Middle frontal gyrus (tissue), 1 donor: ENCODE data around the gene CRISP2.
"Not testable (repeated sequence)": the region's sequence is repeated elsewhere in the genome, so short reads cannot be mapped to it uniquely, and the experiment has no call there.

Source experiments
- DNase-seq: peaks from one replicate; pipeline ENCODE4 v3.0.0-alpha.2; 2015; ENCODE audit warnings: low spot score; ENCODE audit errors: extremely low spot score

CRISP2 gene

GRCh38 chr6:49713346-49713745 is at the start of gene CRISP2:
CRISP2 (minus strand) TSS chr6:49713543; CDS start chr6:49709196, 4,347 bp downstream.
- DNase-seq, result no peak

DNA sequence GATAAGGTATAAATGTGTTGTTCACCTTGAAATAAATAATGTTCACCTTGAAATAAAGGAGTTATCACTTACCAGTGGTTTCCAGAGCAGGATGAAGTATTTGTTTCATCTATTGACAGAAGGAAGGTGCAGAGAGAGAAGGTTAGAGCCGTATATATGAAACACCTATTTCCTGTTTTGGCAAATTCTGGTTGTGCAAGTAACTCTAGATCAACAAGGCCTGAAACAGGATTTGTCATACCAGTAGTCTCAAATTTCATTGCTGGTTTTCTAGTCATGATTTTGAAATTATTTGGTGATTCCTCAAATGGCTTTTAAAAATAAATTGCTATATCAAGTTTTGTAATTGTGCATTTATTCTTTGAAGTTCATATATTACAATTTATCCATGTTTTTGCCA is 30.9 kb upstream of the CRISP2 start, which contains the start of gene CRISP3:
CRISP3 (minus strand) TSS at position 130 of the 400 bp plus-strand sequence; CDS start at position 109, 21 bp downstream.
- no peak for DNase-seq

DNA sequence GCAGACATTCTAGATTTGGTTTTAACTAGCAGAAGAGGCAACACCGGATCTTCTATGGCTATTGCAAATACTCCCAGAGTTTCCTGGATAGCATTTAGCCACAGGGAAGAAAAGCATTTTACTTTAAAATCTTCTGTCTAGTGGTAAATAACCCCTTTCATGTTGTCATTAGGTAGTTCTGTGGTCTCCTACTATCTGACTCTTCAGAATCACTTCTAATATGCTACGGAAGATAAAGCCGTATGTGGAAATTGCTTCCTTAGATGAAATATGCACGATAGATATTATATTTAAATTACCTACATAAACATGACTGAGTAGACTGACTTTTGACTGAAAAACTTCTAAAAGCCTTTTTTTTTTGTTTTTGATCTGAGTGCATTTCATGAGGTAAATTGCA is 30.1 kb upstream of the CRISP2 start:
- DNase-seq, result no peak

DNA sequence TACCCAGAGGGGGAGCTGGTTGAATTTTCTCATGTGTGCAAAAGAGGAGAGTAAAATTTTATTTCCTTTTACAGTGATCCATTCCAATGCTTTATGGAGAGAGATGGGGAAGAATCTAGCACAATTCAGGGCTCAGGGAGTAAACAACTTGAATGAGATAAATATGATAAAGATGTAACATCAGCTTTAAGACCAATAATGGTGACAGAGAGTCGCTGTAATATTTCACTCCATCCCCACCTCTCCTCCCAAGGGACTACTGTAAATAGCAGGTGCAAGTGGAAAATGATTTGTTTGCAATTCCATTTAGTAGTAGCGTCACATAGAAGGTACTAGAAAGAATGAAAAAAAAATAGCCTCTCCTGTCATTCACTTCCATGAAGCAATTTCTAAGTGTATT is 26.1 kb upstream of the CRISP2 start:
- no peak for DNase-seq

GRCh38 chr6:49736017-49736508 is 22.7 kb upstream of the CRISP2 start:
- DNase-seq, result no peak

DNA sequence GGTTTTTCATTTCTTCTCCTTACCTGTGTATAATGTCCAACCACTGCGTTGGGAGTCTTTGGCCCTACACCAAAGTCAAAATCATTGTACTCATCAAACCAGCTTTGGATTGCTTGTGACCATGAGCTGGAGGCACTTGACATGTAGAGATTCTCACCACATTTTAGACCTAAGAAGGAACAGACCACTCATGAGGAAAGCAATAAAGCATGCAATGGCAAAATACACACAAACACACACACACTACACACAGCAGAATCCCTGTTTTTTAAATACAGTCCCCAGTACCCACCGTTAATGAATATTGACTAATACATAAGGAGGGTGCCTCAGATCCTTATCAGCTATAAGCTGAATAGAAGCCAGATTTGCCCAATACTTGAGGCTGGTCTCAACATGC is 20.3 kb upstream of the CRISP2 start:
- DNase-seq, result no peak

- no peak for DNase-seq
Observed at GRCh38 chr6:49732781-49733180, 19.4 kb upstream of the CRISP2 start.

DNA sequence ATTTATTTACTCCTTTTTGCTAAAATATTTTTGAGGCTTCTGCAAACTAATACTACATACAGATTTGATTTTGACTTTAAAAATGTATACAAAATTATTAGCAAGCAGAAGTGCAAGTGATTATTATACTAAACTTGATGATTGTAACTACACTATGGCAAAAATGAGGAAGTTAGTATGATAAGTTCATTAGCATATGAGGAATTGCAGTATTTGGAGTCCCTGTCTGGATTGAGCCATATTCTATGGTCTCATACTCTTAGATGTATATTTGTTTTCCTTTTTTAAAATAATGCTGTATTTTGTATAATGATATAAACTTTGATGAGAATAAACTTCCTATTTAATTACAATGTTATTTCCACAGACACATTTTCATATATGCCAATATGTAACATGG is 16.9 kb upstream of the CRISP2 start:
- DNase-seq, result no peak

DNA sequence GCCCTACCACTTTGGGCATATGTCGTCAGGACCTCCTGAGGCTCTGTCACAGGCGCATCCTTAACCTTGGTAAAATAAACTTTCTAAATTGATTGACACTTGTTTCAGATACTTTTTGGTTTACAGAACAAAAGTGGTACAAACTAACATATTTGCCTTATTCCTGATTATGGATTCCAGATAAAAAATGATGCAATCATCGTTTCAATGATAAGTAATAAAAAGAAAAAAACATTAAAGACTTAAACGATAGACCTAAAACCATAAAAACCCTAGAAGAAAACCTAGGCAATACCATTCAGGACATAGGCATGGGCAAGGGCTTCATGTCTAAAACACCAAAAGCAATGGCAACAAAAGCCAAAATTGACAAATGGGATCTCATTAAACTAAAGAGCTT is 10.6 kb upstream of the CRISP2 start:
- DNase-seq, result not testable (repeated sequence)

GRCh38 chr6:49721297-49721696 is 8.0 kb upstream of the CRISP2 start:
- DNase-seq, result no peak

GRCh38 chr6:49720372-49720771 is 7.0 kb upstream of the CRISP2 start:
- no peak for DNase-seq

DNA sequence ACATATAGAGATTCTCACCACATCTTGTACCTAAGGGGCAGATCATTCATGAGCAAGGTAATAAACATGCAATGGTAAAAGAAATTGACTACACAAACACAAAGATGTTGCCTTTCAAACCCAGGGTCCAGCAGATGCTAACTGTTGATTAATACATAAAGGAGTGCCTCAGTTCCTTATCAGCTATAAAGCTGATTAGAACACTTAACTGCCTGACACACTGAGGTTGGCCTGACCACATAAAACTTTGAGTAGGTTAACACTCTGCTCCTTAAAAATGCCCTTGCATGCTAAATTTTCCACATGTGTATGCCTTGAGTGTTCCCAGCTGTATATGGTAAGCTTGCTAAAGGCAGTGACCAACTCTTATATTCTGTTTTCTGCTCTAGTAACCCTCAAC is 14.9 kb downstream of the CRISP2 start:
- no peak for DNase-seq

- DNase-seq, result no peak
Observed at GRCh38 chr6:49693512-49693911, 19.8 kb downstream of the CRISP2 start.

GRCh38 chr6:49692534-49692933 is 20.8 kb downstream of the CRISP2 start:
- no peak for DNase-seq

DNA sequence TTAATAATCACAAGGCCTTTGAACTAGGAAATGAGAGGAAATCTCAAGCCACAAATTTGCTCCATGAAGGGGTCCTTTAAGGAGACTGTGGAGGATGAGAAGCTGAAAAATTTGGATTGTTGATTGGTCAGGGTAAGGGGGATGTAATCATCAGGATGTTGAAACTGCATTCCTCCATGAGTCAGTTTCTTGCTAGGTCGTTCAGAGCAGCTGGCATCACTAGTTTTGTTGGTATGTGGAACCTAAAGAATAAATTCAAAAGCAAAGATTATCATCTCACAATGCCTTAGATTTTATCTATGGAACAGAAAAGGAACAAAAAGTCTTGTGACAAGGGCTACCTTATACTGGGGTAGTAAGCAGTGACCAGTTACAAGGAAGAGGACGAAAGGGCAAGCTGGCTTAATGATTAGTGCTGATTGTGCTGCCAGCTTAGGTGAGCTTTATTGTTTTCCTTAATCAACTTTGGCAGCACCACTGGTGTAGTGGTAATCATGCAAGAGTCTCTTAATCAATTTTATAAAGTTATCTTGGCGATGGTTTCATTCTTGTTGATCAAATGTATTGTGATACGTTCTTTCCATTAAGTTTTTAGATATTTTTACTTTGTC is 36.6 kb downstream of the CRISP2 start:
- DNase-seq, result no peak

DNA sequence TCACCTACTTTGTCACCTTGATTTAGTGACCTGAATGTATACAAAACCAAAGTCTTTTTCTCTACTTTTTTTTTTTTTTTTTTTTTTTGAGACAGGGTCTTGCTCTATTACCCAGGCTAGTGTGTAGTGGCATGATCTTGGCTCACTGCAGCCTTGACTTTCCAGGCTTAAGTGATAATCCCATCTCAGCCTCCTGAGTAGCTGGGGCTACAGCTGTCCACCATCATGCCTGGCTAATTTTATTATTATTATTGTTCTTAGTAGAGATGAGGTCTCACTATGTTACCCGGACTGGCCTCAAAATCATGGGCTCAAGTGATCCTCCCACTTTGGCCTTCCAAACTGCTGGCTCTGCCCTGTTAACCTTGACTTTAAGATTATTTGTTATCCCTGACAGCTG is 37.5 kb downstream of the CRISP2 start:
- DNase-seq, result no peak

DNA sequence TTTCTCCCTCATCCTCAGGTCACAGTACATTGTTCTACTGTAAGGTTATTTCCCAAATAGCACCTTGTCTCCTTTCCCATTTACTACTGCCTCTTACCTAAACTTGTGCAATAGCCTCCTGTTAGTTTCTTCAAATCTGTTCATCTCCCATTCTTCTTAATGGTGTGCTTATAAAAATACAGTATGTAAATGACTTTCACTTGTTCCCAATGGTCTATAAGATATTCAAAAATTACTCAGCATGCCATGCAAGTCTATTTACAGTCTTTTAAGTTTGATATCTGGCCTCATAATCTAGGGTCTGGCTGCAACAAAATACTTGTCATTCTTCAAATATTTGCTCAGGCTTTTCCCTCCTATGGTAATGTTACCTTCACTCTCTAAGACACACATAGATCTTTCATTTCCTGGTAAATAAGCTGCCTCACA is 45.2 kb downstream of the CRISP2 start:
- no peak for DNase-seq

DNA sequence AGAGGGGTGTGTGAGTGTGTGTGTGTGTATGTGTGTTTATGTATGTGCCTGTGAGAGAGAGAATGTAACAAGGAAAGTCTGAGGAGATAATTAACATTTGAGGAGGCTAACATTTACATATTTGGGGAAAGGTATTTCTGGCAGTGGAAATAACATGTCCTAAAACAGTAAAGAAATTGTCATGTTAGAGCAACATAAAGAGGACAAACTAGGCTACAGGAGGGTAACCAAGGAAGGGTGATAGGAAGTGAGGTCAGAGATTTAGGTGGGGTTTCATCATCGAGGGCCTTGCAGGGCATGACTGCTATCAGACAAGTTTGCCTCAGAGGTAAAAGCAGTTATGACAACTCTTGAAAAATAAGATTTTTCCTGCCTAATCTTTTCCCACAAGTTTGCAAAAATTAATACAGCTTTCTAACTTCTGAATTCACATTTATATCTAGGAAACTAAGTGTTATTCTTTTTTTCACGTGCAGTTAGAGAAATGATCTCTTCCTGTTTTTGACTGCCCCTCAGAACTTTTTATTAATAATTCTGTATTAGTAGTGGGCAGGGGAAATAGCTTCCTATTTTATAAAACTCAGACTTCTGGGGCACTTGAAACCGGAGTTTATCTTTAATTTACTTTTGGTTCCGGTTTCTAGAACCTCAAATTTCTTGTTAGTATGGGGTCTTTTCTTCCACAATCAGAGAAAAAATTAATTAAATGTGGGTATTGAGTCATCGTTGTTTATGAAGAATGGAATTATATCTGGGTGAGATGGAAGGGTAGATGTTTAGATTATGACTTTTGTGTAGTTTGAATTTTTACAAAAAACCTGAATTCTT is 46.2 kb downstream of the CRISP2 start:
- no peak for DNase-seq

DNA sequence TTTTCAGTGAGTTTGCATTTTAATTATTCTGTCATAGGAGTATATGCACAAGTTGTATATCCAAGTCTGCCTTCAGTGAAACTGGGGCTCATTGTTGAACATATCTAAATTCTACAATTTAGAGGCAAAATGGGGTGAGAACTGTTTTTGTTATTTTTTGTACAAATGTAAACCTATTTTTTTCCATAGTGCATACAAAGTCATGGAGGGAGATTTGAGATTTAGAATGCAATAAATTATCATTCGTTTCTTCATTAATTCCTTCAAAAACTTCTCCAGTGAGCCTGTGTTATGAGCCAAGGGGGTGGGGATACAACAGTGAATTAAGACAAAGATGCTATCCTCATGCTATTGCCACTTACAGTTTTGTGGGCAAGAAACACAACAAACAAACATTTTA is 46.9 kb downstream of the CRISP2 start:
- no peak for DNase-seq

- no peak for DNase-seq
Observed at GRCh38 chr6:49664817-49665216, 48.5 kb downstream of the CRISP2 start.

DNA sequence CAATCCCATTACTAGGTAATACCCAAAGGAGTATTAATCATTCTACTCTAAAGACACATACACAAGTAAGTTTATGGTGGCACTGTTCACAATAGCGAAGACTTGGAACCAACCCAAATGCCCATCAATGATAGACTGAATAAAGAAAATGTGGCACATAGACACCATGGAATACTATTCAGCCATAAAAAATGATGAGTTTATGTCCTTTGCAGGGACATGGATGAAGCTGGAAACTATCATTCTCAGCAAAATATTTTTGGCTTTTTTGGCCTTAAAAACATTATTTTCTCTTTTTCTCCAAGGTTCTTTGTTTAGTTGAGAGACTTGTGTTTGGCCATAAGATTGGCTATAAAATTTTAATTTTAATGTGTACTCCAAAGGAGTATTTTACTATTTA is 49.3 kb downstream of the CRISP2 start:
- DNase-seq, result not testable (repeated sequence)

DNA sequence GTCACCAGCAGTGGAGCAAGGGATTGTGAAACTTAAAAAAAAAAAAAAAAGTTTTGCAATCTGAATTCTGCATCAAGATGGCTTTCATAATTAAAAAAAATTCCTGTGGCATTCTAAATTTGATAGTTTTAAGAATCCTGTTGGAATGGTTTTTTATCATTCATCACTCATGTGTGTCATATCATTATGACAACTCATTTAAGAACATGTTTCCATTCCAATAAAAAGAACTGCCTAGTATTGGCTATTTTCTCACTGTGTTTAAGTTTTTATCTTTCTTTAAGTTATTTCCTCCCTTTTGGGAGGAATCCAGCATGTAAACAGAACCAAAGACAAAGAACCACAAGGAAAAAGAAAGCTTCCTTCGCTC is 50.5 kb downstream of the CRISP2 start:
- no peak for DNase-seq
